HL-60 (cell line): ENCODE data around the gene HLCS.

ENCODE experiments used
- DNase-seq, 2 experiments: peaks; one replicate each; pipeline ENCODE4 v3.0.0-alpha.2; 2010 to 2020; ENCODE audit warnings: low read depth in 1 of 2, low spot score in 1 of 2
- H3K27ac ChIP-seq: fragments of 250-450 bp; sonication (Bioruptor Pico); replicated peaks from 2 replicates; pipeline ENCODE4 v1.5.1; 2020; ENCODE audit warnings: mild to moderate bottlenecking, moderate library complexity
- H3K27me3 ChIP-seq: fragments of 250-450 bp; sonication (Bioruptor Pico); 2 replicates; pipeline ENCODE4 v1.5.1; 2021; ENCODE audit warnings: mild to moderate bottlenecking, moderate library complexity; ENCODE audit not compliant: insufficient read depth, poor library complexity, severe bottlenecking
- H3K4me3 ChIP-seq: replicated peaks from 2 replicates; pipeline ENCODE4 v1.5.1; 2011; ENCODE audit warnings: mild to moderate bottlenecking, control low read depth, low read length; ENCODE audit not compliant: insufficient read depth
- CTCF ChIP-seq: IDR thresholded peaks from one replicate; pipeline ENCODE4 v1.5.1; 2011; ENCODE audit warnings: low read length, control low read depth, inconsistent platforms; ENCODE audit not compliant: insufficient read depth
- GABPA ChIP-seq: IDR thresholded peaks from 2 replicates; pipeline ENCODE4 v1.6.1; 2012; ENCODE audit warnings: low read depth
- POLR2AphosphoS5 ChIP-seq: IDR thresholded peaks from 2 replicates; pipeline ENCODE4 v1.6.1; 2012; ENCODE audit warnings: low read depth
- REST ChIP-seq: IDR thresholded peaks from 2 replicates; pipeline ENCODE4 v1.6.1; 2012; ENCODE audit warnings: low read depth; ENCODE audit not compliant: insufficient replicate concordance
- SPI1 ChIP-seq: IDR thresholded peaks from 2 replicates; pipeline ENCODE4 v1.6.1; 2012; ENCODE audit warnings: low read depth, mild to moderate bottlenecking, borderline replicate concordance

Gene HLCS

GRCh38 chr21:36747041-36747814 is 219.2 kb downstream of the HLCS start:
- Histone ChIP-seq H3K27ac (no peak overlapping the region), H3K27me3 (peaks cover 38% of the 10 kb centered on the region), H3K4me3 (no peak overlapping the region)
- TF ChIP-seq POLR2AphosphoS5 (no peak), REST (no peak), GABPA (no peak), CTCF (no peak), SPI1 (no peak)
- DNase-seq: no peak

- Histone ChIP-seq H3K27ac (no peak overlapping the region), H3K4me3 (no peak overlapping the region), H3K27me3 (peaks cover 34% of the 10 kb centered on the region)
- no peak for DNase-seq
- TF ChIP-seq REST: no peak
- no peak for TF ChIP-seq SPI1
- TF ChIP-seq GABPA: no peak
- TF ChIP-seq POLR2AphosphoS5: no peak
- TF ChIP-seq CTCF: no peak
Measured at GRCh38 chr21:36745459-36745858, 221.0 kb downstream of the HLCS start.

GRCh38 chr21:36744560-36745231 is 221.8 kb downstream of the HLCS start:
- no peak for DNase-seq
- Histone ChIP-seq H3K4me3 (no peak overlapping the region), H3K27ac (no peak overlapping the region), H3K27me3 (peaks cover 34% of the 10 kb centered on the region)
- no peak for TF ChIP-seq GABPA
- no peak for TF ChIP-seq REST
- TF ChIP-seq SPI1: no peak
- TF ChIP-seq CTCF: no peak
- no peak for TF ChIP-seq POLR2AphosphoS5
